Kidney capillary endothelial cell (primary cell): Measurements from ENCODE around the gene PIK3C2G.
"Not testable (repeated sequence)": the region's sequence is repeated elsewhere in the genome, so short reads cannot be mapped to it uniquely, and the experiment has no call there.

Source experiments
- DNase-seq: peaks from one replicate; pipeline ENCODE4 v3.0.0-alpha.2; 2018; ENCODE audit warnings: low spot score

Gene PIK3C2G

DNA sequence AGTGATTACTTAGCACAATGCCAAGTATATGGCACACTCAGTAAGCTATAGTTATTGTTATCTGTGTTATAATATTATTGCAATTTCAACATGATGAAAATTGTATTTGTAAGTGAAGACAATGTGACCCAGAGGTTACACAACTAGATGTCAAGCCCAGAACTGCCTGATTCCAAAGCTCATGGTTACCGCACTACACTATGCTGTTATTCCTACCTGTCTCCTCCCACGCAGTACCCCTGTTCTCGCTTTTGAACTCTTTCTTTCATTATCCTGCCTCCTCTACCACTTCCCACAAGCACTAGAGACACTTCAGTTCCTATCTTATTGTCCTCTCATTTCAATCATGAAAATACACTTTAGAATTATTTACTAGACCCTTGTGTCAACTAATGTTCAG lies 383.2 kb downstream of the PIK3C2G start:
- DNase-seq: no peak

DNA sequence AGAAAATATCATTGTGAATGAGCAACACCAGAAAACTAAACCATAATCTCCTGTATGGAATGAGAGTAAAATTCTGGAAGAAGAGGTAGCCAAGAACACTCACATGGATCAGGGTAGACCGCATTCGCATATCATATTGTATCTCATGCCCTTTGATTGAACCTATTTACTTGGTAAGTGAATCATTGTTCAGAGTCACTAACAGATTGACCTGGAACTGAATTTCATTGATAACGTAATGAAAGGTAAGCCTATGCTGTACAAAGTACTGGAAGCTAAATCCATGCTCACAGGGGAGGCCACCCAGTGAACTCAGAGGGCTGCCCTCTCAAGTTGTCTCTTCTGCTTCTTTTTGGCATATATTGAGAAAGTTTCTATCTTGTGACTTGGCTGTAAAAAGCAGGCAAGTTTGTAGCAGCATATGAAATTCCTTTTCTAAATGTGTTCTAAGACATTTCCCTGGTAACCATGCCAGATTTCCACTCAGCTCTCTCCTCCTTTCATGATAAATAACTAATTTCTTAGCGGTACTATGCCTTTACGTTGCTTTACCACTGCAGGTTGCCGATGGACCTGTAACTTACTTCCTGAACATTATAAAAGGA lies 385.1 kb downstream of the PIK3C2G start:
- no peak for DNase-seq

DNA sequence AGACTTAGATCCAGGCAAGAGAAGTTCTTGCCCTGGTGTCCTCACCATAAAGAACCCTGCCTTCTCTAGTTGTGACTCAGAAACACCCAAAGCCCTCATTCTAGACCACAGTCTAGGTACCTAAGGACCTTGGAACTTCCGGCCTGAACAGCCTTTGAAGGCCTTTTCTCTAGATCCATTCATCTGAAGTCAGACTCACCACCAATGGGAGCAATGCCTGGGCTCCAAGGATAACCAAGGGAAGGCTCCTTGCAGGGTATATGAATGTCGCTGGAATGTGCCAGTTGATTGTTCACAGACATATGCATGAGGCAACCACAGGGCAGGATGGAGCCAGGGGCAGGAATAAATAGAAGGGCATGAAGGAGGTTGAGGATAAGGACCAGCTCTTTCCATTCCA lies 390.2 kb downstream of the PIK3C2G start:
- DNase-seq: no peak

DNA sequence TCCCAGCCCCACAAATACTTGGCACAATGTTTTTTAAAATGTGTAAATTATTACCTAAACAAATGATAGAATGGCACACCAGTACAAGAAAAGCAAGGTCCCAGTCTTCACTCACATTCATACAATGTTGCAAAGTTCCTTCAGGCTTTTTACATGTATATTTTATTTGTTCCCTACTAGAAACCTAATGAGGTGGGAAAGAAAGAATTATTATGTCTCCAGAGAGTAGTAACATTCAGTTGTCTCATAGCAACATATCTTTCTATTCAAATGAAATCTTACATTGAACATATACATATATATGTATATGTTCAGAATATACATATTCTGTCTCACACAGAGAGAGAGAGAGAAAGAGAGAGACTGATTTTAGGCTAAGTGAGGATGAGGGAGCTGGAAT lies 391.3 kb downstream of the PIK3C2G start:
- DNase-seq: no peak

DNA sequence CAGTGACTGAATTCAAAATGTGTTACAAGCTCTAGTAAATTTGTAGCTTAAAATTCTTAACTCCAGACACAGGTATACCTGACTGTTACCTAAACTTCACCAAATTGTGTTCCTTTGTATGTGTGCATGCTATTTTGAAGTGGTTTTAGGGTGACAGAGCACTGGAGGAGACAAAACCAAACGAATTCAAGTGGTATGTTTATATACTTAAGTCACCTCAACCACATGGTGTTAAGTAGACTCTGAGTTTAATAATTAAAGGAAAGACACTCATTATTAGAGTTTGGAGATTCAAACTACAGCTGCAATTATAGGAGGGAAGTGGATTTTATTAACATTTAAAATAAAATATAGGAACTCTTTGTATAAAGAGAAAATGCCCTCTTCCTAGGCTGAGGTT lies 392.1 kb downstream of the PIK3C2G start:
- no peak for DNase-seq

DNA sequence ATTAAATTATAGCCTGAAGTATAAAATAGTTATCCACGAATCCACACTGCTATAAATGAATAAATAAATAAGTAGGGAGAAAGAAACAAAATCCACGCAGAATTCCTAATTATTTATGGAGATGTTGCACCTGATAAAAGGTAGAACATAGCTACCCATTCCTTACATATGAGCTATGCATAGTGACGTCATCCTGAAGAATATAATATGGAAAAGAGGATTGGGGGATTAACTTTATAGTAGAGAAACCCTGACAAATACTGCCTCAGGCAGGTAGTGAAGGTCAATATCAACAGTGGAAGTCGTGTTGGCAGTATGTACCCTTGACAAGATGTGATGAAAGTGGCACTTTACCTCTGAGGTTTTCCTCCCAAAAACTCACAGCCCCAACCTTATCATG lies 394.0 kb downstream of the PIK3C2G start:
- no peak for DNase-seq

DNA sequence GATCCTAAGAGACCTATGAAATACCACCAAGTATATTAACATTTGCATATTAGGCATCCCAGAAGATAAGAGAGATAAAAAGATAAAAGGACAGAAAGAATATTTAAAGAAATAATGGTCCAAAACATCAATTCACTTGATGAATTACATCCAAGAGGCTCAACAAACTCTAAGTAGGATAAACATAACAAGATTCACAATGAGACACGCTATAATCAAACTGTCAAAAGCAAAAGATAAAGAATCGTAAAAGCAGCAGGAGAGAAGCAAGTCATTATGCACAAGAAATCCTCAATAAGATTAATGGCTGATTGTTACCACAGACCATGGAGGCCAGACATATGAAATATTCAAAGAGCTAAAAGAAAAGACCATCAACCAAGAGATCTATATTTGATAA lies 396.9 kb downstream of the PIK3C2G start:
- no peak for DNase-seq

DNA sequence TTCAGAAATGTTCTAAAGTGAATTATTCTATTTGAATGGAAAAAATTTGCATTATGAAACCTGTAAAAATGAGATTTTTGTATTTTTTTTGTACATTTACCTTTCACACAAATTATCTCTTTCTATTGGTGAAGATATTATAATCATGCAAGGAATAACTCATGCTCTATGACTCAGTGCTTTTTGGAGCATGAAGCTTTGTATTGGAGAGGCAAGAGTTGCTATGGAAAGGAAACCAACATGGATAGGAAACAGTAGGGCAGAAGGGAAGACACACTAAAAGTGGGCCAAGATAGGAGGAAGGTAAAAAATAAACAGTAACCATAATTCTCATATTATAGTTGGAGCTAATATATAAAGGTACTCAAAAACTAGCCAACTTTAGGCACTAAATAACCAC lies 397.5 kb downstream of the PIK3C2G start:
- DNase-seq: no peak

DNA sequence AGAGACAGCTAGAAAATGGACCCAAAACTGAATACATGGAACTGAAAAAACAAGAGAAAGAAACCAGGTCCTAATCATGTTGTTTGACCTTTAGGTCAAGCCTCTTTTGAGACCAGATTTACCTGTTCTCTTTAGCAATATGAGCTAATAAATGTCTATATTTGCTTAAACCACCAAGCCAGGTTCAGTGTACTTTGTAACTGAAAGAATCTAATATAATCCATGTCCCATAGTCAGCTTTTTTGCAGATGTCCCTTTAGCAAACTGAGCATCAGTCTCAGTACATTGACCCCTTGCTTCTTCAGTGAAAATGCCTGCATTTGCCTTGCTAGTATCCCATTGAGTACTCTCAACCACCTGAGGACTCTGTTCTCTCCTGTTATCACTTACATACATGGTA lies 414.8 kb downstream of the PIK3C2G start:
- no peak for DNase-seq

DNA sequence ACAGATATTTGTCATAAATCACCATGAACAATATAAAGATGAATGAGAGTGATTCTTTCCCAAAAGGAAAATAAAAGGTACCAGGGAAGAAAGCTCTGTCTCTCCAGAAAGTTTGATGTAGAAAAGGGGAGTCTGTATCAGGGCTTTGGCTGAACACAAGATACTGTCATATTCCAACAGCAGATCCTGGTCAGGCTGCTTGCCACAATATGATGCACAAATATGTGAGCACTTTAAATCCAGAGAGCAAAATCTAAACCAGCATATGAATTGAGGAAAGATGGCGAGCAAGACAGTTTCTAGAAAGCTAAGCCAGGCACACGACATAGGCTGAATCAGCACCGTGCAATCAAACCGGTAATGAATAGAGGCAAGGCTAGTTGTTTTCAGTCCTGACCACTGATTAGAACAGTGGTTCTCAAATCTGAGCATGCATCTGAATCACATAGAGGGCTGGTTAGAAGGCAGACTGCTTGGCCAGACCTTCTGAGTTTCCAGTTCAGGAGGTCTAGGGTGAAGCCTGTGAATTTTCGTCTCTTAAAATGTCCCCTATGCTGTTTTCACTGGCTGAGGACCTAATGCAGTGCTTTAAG lies 415.8 kb downstream of the PIK3C2G start:
- DNase-seq: no peak

DNA sequence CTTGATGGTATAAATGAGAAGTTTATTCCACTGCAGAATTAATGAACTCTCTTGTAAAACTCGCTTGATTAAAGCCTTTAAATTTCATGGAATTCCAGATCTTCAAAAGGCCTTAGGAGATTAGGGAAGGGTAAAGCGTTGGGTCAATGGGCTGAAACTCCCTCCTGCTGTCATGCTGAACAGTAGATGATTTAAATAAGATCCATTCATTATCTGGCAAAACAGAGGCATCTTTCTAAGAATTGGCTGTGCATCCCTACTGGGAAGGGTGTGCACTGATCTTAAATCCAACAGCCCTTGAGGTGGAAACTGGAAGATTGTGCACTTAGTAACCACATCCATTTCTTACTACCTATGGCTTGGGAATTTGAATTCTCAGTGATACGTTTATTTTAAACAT lies 420.5 kb downstream of the PIK3C2G start:
- no peak for DNase-seq

DNA sequence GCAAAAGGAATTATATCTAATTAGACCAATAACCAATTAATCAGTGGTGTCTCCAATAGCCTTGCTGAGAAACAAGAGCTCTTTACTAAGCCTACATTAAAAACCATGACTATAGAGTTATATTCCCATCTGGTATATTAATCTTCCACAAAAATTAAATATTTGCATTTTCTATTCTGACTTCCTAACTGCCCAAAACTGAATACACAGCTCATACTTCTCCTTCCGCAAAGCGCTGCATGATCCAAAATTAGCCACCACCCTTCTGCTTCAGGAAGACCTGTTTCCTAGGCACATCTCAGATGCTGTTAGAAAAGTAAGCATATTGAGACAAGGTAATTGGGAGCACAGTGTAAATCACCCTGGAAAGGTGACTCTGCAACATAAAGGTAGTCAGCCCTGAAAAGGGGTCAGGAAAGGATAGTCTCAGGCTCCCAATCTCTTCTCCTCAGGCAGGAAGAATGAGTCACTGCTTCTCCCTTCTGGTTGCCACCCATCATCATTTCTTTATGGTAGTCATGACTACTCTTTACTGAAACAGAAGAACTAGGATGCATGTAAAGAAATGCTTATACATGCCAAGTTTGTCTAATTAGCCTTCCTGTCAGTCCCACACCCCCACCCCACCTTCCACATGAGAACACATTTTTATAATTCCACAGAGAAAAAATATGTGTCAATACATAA lies 422.2 kb downstream of the PIK3C2G start:
- no peak for DNase-seq

DNA sequence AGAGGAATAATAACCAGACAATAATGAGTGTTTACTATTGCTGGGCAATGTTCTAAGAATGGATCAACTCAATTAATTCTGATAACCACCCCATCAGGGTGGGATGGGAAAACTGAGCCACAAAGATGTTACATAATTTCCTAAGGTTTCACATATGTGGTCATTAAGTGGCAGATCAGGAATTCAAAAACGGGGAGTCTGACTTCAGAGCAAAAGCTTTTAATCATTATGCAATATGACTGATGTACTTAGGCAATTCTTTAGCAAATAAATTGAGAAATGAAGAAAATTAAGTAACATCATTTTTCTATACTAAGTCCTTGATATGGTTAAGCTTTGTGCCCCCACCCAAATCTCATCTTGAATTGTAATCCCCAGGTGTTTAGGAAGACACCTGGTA lies 423.1 kb downstream of the PIK3C2G start:
- no peak for DNase-seq

DNA sequence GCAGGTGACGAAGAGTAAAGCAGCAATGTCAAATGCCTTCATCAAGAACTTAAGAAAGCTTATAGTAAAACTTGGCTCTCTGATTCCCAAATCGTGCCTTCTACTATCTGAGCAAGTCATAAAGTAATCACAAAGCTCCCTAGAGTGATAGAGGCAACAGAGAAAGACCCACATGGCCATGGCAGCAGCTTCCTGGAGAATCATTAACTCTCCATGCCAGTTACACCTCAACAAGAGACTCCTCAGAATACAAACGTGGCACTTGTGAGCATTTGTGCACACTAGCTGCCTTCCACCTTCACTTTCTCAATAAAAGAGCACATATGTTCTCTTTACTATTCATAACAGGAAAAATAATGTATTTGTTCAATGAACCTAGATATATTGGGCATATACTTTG lies 428.5 kb downstream of the PIK3C2G start:
- DNase-seq: no peak

DNA sequence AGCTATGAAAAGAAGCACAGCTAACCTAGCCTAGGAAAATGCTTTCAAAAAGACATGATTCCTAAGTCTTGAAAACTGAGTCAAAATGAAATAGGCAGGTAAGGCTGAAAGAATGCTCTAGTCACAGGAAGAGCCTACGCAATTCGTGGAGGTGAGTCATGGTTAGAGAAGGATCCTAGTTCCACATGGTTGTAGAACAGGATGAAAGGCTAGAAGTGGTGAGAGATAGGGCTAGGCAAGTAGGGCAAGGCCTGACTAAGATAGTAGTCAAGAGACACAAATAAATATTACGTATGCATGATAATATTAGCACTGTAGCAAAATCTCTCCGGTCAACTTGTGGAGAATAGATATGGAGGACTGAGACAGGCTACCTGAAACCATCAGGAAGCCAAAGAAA lies 429.3 kb downstream of the PIK3C2G start:
- DNase-seq: no peak

DNA sequence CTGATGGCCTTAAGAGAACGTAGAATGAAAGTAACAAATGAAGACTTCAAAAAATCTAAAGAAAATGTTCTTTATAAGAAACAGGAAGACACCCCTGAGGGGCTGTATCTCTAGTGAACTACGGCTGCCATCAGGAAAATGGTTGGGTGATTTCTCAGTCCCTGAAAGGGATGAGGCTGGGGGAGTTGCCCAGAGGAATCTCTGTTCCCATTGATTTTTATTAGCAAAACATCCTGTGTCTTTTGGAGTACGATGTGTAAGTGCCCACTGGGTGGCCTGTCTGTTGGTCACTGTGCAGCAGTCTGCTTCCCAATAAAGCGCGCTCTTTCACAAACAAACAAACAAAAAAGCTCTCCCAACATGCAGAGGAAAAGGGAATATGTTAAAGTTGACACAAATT lies 432.7 kb downstream of the PIK3C2G start:
- not testable (repeated sequence) for DNase-seq

DNA sequence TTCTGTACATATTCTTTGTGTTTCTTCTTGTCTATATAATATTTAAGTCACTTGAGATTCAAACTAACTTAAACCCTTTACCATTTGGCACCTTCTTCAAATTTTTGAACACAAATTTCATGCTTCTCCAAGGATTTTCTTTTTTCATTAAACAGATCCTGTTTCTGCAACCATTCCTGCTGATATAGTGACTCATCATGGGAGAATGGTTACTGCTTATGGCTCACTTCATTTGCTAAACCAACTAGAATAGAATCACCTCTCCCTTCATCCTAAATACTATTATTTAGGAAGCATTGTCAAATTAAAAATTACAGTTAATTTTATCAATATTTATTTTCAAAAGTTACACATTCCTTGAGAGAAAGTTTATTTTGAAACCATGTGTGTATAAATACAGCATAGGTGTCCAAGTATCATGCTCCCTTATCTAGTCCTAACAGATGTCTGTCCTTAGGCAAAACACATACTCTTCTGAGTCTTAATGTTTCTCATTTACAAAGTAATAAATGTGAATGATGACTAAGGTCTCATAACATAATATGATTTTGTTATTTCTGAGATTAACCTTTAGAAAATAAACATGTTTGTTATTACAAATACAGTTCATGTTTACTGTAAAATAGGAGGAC lies 435.8 kb downstream of the PIK3C2G start:
- no peak for DNase-seq
